22Rv1 (cell line): ENCODE results near the gene DENND2C.

Experiments used
- ZFX ChIP-seq: fragments of 450-650 bp; IDR thresholded peaks from 2 replicates; pipeline ENCODE4 v1.6.1; 2017; ENCODE audit warnings: antibody characterized with exemption, borderline replicate concordance
- TF ChIP-seq, protein P1 (sequence below): fragments of 450-650 bp; IDR thresholded peaks from 2 replicates; pipeline ENCODE4 v1.5.1; 2017; ENCODE audit warnings: mild to moderate bottlenecking

DNA sequence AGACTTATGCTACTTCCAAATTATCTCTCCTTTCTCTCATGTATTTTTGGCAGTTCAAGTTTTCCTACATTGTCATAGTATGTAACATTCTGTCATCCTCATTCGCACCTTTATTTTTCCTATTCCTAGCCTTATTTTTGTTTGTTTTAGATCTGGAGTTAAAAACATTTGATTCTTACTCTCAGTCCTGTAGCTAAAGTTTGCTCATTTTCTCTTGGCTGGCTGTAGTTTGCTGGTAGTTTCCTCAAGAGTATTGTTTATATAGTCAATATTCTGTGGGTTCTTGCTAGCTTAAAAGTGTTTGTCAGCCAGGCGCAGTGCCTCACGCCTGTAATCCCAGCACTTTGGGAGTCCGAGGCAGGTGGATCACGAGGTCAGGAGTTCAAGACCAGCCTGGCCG lies 129.0 kb downstream of the DENND2C start:
- TF ChIP-seq, protein P1, sequence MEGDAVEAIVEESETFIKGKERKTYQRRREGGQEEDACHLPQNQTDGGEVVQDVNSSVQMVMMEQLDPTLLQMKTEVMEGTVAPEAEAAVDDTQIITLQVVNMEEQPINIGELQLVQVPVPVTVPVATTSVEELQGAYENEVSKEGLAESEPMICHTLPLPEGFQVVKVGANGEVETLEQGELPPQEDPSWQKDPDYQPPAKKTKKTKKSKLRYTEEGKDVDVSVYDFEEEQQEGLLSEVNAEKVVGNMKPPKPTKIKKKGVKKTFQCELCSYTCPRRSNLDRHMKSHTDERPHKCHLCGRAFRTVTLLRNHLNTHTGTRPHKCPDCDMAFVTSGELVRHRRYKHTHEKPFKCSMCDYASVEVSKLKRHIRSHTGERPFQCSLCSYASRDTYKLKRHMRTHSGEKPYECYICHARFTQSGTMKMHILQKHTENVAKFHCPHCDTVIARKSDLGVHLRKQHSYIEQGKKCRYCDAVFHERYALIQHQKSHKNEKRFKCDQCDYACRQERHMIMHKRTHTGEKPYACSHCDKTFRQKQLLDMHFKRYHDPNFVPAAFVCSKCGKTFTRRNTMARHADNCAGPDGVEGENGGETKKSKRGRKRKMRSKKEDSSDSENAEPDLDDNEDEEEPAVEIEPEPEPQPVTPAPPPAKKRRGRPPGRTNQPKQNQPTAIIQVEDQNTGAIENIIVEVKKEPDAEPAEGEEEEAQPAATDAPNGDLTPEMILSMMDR, result no peak
- TF ChIP-seq ZFX, result no peak
